ENCODE results near the gene NDUFB8.
A peak's percentile ranks its signal among the peaks of the same experiment; 100 is the strongest.

The NDUFB8 gene

DNA sequence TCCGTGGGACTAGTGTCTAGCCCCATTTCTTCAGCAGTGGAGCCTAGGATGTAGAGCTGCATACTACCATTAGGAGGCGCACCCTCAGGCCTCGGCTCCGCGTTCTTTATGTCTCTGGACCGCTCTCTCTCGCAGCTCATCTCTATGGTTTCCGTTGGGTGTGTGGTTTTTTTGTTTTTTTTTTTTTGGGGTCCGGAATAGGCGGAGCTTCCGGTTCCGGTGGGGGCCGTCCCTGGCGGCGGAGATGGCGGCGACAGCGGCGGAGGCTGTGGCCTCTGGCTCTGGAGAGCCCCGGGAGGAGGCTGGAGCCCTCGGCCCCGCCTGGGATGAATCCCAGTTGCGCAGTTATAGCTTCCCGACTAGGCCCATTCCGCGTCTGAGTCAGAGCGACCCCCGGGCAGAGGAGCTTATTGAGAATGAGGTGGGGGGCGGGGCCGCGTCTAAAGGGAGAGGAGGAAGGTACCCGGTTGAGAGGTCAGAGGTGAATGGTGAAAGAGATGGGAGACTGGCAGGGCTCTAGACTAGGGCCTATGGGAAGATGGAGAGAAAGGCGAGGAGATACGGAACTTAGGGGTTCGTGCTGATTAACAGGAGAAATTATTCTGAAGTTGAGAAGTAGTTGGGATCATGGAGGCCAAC, 6.2 kb upstream of the NDUFB8 start, which contains the start of gene HIF1AN:
TSS of gene HIF1AN (plus strand) at position 229 of the 639 bp plus-strand sequence. CDS start at position 245, 16 bp downstream.
- DNase-seq (ENCODE audit: low spot score): peak; percentile 94
- TF ChIP-seq, protein P1, sequence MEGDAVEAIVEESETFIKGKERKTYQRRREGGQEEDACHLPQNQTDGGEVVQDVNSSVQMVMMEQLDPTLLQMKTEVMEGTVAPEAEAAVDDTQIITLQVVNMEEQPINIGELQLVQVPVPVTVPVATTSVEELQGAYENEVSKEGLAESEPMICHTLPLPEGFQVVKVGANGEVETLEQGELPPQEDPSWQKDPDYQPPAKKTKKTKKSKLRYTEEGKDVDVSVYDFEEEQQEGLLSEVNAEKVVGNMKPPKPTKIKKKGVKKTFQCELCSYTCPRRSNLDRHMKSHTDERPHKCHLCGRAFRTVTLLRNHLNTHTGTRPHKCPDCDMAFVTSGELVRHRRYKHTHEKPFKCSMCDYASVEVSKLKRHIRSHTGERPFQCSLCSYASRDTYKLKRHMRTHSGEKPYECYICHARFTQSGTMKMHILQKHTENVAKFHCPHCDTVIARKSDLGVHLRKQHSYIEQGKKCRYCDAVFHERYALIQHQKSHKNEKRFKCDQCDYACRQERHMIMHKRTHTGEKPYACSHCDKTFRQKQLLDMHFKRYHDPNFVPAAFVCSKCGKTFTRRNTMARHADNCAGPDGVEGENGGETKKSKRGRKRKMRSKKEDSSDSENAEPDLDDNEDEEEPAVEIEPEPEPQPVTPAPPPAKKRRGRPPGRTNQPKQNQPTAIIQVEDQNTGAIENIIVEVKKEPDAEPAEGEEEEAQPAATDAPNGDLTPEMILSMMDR (IDR thresholded peaks at IDR 0.05; ENCODE audit: extremely low read depth, missing control alignments): peak; percentile 83

DNA sequence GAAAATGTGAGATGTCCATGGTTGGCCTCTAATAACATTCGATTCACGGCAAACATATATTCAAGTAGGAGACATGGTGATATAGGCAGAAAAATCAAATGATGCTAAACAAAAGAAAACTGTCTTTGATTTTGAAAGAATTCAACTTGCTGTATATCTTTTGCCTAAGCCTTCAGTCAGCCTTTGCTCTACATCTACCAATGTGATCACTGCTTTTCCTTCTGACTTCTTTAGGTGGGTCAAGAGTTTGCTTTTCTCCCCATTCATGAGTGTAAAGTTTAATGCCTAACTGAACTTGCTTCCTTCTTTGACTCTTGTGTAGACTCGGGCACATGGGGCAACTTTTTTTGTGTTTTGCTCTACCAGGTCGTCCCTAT, 5.7 kb upstream of the NDUFB8 start:
- DNase-seq (ENCODE audit: low spot score): no peak
- TF ChIP-seq, protein P1 (IDR thresholded peaks at IDR 0.05; ENCODE audit: extremely low read depth, missing control alignments): no peak

DNA sequence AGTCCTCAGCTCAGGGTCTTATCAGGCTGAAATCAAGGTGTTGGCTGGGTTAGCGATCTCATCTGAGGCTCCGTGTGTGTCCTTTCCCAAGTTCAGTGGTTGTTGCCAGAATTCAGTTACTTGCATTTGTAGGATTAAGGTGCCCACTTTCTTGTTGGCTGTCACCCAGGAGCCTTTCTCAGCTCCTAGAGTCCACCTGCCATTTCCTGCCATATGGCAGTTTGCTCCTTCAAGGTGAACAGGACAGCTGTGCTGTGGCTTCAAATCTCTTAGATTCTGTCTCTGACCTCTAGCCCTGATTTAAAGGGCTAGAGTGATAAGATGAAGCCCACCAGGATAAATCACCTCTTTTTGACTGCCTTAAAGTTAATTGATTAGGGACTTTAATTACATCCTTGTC, 5.1 kb upstream of the NDUFB8 start:
- no peak for DNase-seq (ENCODE audit: low spot score)
- TF ChIP-seq, protein P1 (IDR thresholded peaks at IDR 0.05; ENCODE audit: extremely low read depth, missing control alignments): no peak

DNA sequence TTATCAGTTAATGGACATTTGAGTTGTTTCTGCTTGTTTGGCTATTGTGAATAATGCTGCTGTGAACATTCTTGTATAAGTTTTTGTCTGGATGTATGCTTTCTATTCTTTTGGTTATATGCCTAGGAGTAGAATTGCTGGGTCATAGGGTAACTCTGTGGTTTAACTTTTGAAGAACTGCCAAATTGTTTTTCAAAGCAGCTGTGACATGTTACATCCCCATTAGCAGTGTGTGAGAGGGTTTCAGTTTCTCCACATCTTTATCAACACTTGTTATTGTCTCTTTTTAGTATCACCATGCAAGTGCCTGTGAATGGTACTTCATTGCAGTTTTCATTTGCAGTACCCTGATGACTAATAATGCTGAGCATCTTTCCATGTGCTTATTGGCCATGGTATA, 2.1 kb upstream of the NDUFB8 start:
- no peak for DNase-seq (ENCODE audit: low spot score)
- TF ChIP-seq, protein P1 (IDR thresholded peaks at IDR 0.05; ENCODE audit: extremely low read depth, missing control alignments): no peak

DNA sequence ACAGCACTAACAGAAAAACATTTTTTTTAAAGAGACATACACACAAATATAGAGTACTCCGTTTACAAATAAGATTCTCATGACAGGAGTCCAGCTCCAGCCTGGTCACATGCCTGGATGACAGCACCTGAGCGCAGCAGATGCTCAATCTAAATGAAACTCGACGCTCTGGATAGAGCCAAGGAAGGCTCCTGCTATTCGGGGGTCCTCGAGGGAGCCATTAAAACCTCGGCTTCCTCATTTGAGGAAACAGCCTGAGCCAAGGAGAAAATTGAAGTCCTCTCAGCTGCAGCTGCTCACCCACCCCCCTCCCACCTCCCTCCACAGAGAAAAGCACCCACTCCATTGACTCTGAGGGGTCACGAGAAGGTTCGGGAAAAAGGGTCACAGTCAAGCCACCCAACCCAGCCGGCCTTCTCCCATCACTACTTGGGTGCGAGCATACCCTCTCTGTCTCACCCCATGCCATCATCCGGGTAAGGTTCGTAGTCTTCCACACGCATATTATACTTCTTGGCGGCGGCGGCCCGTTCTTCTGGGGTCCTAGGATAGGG, 673 bp downstream of the NDUFB8 start:
- TF ChIP-seq, protein P1 (IDR thresholded peaks at IDR 0.05; ENCODE audit: extremely low read depth, missing control alignments): no peak
- DNase-seq (ENCODE audit: low spot score): no peak

DNA sequence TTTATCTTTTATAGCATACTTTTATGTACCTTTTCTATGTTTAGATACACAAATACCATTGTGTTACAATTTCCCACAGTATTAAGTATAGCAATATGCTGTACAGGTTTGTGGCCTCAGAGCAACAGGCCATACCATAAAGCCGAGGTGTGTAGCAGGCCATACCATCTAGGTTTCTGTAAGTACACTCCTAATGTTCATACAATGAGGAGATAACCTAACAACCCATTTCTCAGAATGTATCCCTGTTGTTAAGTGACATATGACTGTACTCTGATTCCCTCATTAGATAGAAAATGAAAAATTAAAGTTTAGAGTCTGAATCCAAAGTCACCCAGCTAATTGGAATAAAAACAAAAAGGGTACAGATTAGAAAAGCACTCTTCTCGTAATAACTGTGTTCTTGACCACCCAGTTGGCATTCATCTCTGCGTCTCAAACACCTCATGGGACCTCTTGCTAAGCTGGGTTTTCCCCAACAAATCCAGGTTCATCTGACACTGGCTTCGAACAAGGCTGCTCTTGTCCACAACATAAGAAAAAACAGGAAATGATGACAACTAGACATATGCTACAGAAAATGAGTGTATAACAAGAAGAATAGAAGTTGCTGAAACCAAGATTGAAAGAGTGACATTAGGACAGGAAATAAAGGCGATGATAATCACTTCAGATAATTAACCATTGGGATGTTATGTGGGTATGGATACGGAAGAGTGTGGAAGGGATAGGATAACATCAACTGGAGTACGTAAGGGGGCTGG, 1.4 kb downstream of the NDUFB8 start:
- TF ChIP-seq, protein P1 (IDR thresholded peaks at IDR 0.05; ENCODE audit: extremely low read depth, missing control alignments): no peak

DNA sequence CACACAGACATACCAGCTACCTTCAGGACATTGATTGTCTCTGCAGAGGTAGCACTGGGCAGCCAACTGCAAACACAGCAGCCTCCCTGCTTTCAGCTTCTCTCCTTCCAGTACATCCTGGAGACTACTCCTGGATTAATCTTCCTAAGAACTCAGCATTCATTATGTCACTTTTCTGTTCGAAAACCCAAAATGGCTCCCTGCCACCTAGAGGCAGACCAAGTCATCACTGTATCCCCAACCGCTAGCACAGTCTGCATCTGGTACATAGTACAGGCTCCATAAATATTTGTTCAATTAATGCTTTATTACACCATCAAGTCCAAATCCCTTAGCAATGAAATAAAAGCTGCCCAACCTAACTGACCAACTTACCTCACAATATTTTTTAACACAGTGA, 5.0 kb downstream of the NDUFB8 start:
- TF ChIP-seq, protein P1 (IDR thresholded peaks at IDR 0.05; ENCODE audit: extremely low read depth, missing control alignments): no peak

More for the DNA sequence above, 1.4 kb downstream of the NDUFB8 start:
- DNase-seq (ENCODE audit: low spot score): no peak

More for the DNA sequence above, 5.0 kb downstream of the NDUFB8 start:
- DNase-seq (ENCODE audit: low spot score): no peak

Measured in GM20000 (cell line).